Measurements from ENCODE around the gene DCLK3. TPM values are rescaled to one million over a fixed set of nuclear protein-coding genes. Genes with fewer than 3 reads are reported as not detected.

DCLK3 gene
- total and polyA plus RNA-seq, 8 donors, result 0.04 to 0.16 (median 0.07) TPM; not detected in 3

DNA sequence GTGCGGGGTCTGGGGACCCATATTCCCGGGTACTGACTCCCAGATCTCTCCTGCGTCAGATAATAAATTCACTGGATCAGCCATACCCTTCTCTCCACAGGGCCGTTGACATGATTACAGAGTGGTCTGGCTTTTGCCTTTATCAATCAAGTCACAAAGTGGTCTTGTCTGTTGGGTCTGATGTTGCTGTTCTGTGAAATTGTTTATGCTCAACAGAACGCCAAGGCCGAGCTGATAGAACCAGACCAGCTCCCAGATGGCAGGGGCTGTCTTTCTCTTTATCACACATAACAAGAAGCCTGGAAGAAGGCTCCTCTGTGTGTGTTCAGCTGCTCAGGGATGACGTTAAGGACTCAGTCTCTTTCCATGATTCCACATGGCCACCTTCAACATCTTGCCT lies 751 bp upstream of the DCLK3 start:
- H3K27me3 ChIP-seq, result peaks cover 0 to 14% (median 0%) of the 10 kb centered on the region in 4 donors
- FAIRE-seq, result no peak
- 51 to 60% methylated on average over 7 of the region's 7 CpGs for WGBS, 2 donors

DNA sequence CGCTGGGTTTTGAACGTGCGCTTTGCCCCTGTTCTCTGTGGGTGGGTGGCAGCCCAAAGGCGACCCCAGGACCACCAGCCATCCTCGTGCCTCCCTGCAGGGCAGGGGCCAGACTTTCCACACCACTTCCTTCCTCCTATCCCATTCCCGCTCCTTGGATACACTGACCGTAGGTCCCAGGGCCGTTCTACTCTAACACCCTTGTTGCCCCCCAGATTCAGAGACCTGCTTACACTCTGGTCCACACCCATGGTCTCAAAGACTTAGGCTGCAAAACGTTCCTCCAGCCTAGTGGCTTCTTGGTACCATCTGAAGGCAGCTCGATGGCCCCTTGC lies 318 bp upstream of the DCLK3 start:
- intact Hi-C loops (cut with DNase I), result no loop called here
- WGBS, 2 donors, result 33 to 34% methylated on average over 10 of the region's 10 CpGs
- H3K4me3 ChIP-seq, result peak overlapping the region in 1 of 4 donors; percentile 33
- DNase-seq (no peak), ATAC-seq (no peak), FAIRE-seq (no peak)
- H3K9me3 ChIP-seq, result no peaks in the 10 kb centered on the region
- no peaks in the 10 kb centered on the region for H3K4me1 ChIP-seq
- H3K36me3 ChIP-seq, result no peaks in the 10 kb centered on the region
- TF ChIP-seq, protein P1, sequence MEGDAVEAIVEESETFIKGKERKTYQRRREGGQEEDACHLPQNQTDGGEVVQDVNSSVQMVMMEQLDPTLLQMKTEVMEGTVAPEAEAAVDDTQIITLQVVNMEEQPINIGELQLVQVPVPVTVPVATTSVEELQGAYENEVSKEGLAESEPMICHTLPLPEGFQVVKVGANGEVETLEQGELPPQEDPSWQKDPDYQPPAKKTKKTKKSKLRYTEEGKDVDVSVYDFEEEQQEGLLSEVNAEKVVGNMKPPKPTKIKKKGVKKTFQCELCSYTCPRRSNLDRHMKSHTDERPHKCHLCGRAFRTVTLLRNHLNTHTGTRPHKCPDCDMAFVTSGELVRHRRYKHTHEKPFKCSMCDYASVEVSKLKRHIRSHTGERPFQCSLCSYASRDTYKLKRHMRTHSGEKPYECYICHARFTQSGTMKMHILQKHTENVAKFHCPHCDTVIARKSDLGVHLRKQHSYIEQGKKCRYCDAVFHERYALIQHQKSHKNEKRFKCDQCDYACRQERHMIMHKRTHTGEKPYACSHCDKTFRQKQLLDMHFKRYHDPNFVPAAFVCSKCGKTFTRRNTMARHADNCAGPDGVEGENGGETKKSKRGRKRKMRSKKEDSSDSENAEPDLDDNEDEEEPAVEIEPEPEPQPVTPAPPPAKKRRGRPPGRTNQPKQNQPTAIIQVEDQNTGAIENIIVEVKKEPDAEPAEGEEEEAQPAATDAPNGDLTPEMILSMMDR (IDR thresholded peaks at IDR 0.05), result no peak
- H3K27me3 ChIP-seq, result peaks cover 0 to 14% (median 0%) of the 10 kb centered on the region in 4 donors
- no peak overlapping the region for H3K27ac ChIP-seq

More for the DNA sequence above, 751 bp upstream of the DCLK3 start:
- intact Hi-C loops (cut with DNase I), result no loop called here
- TF ChIP-seq, protein P1 (IDR thresholded peaks at IDR 0.05), result no peak
- H3K36me3 ChIP-seq, result no peaks in the 10 kb centered on the region
- DNase-seq (no peak), ATAC-seq (no peak)
- no peak overlapping the region for H3K27ac ChIP-seq
- no peaks in the 10 kb centered on the region for H3K9me3 ChIP-seq
- no peak overlapping the region for H3K4me3 ChIP-seq
- H3K4me1 ChIP-seq, result no peaks in the 10 kb centered on the region

DNA sequence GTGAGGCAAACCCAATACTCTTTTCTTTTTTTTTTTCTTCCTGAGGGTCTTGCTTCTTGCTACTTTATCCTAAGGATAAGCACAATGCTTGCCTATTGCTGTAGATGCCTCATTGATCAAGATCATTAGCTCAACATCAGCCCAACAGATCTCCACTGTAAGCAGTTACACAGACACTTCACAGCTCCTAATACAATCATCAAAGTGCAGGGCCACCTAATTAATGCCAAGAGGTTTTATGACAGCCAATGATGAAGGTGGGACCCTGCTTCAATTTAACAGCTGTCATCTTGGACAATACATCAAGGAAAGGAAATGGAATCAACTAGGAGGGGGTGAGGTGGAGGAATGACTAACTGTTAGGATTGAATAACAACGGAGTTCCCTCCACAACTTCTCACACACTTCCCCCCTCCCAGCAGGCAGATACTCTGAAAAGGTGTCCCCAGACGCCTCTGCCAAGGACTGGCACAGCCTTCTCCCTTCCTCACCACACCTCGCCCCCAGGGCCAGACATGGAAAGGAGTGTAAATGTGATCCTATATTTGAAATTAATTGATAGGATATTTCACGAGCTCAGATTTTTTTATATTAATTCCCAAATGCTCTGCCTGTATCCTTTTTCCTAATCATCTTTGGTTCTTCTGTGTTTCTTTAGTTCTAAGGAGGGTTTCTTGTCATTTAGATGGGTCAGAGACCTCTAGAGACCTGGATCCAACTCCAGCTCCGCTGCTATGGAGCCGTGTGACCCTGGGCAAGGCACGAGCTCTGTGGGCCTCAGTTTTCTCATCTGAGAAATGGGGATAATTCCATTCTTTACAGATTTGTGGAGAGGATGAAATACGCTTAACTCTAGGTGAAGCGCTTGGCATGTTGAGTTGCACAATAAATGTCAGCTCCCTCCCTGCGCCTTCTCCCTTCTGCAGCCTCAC lies 1.2 kb downstream of the DCLK3 start:
- no peak for FAIRE-seq
- Histone ChIP-seq H3K9me3 (no peaks in the 10 kb centered on the region), H3K36me3 (no peaks in the 10 kb centered on the region), H3K27me3 (peaks cover 0 to 14% (median 0%) of the 10 kb centered on the region in 4 donors), H3K4me3 (peak overlapping the region in 1 of 4 donors; percentile 33), H3K27ac (no peak overlapping the region), H3K4me1 (no peaks in the 10 kb centered on the region)
- DNase-seq, result no peak
- TF ChIP-seq, protein P1 (IDR thresholded peaks at IDR 0.05), result no peak
- no peak for ATAC-seq
- WGBS, 2 donors, result 55 to 59% methylated on average over 10 of the region's 10 CpGs
- intact Hi-C loops (cut with DNase I), result no loop called here

DNA sequence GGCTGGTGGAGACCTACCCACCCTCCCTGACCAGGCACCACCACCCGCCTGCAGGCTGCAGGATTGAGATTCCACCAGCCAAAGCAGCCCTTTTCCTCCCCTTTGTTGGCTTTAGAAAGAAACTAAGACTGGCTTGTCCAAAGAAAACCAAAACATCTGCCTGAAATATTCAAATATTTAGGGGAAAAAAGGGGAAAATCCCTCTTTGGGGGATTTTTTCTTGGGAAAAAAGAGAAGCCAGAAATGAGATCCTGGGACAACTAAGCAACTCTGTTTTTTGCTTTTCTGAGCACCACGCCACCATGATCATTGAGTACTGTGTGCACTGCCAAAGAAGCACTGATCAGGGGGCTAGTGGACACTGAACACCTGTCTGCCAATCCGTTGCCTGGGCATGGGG lies 2.6 kb downstream of the DCLK3 start:
- H3K27ac ChIP-seq, result no peak overlapping the region
- H3K4me3 ChIP-seq, result no peak overlapping the region
- H3K27me3 ChIP-seq, result peaks cover 0 to 14% (median 0%) of the 10 kb centered on the region in 4 donors
- H3K4me1 ChIP-seq, result no peaks in the 10 kb centered on the region
- FAIRE-seq (no peak), DNase-seq (no peak), ATAC-seq (no peak)
- TF ChIP-seq, protein P1 (IDR thresholded peaks at IDR 0.05), result no peak
- H3K36me3 ChIP-seq, result no peaks in the 10 kb centered on the region
- no peaks in the 10 kb centered on the region for H3K9me3 ChIP-seq
- 54 to 65% methylated on average over 3 of the region's 3 CpGs for WGBS, 2 donors
- intact Hi-C loops (cut with DNase I), result no loop called here

DNA sequence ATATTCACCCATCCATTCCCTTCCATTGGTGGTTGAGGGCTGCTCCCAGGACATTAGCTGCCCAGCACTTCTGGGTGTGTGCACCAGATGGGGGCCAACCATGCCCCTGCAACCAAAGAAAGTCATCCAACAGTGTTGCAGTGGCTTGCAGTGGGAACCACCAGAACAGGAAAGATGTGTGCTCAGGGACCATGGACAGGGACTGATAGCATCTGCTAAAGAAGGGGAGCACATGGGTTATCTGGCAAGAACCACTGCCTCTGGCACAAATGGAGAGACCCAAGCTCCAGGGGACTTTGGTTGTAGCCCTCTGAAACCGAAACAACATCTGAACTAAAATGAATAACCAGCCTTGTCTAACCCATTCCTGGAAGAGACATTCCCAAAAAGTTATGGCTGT lies 8.1 kb downstream of the DCLK3 start:
- no peak overlapping the region for H3K4me3 ChIP-seq
- no peaks in the 10 kb centered on the region for H3K36me3 ChIP-seq
- ATAC-seq, result no peak
- H3K27ac ChIP-seq, result no peak overlapping the region
- H3K9me3 ChIP-seq, result no peaks in the 10 kb centered on the region
- TF ChIP-seq, protein P1 (IDR thresholded peaks at IDR 0.05), result no peak
- intact Hi-C loops (cut with DNase I), result no loop called here
- no peaks in the 10 kb centered on the region for H3K4me1 ChIP-seq
- 36 to 69% methylated on average over 1 of the region's 1 CpG for WGBS, 2 donors
- no peaks in the 10 kb centered on the region for H3K27me3 ChIP-seq
- no peak for DNase-seq
- no peak for FAIRE-seq
